Sigmoid colon (tissue), 4 donors: ENCODE measurements around the gene PDGFRB.

ENCODE experiments used
- EP300 ChIP-seq, 4 donors: sonication (generic); formaldehyde crosslinking; IDR thresholded peaks; one replicate each; pipeline ENCODE4 v1.6.1; 2017; ENCODE audit warnings: antibody characterized with exemption in 4 of 4
- POLR2A ChIP-seq, 2 donors: fragments of 450-650 bp; IDR thresholded peaks; one replicate each; pipeline ENCODE4 v1.6.1; 2016; ENCODE audit warnings: antibody characterized with exemption in 2 of 2, mild to moderate bottlenecking in 2 of 2, moderate library complexity in 2 of 2
- TF ChIP-seq, protein P1 (sequence below), 4 experiments: fragments of 450-650 bp in 3 of 4; fragments of 200-600 bp in 1 of 4; IDR thresholded peaks; one replicate each; pipeline ENCODE4 v1.5.1; 2016 to 2019; ENCODE audit warnings: antibody characterized with exemption in 4 of 4, mild to moderate bottlenecking in 3 of 4, moderate library complexity in 2 of 4

- no peak for TF ChIP-seq EP300 (IDR thresholded peaks at IDR 0.05)
- no peak for TF ChIP-seq POLR2A (IDR thresholded peaks at IDR 0.05)
- TF ChIP-seq, protein P1, sequence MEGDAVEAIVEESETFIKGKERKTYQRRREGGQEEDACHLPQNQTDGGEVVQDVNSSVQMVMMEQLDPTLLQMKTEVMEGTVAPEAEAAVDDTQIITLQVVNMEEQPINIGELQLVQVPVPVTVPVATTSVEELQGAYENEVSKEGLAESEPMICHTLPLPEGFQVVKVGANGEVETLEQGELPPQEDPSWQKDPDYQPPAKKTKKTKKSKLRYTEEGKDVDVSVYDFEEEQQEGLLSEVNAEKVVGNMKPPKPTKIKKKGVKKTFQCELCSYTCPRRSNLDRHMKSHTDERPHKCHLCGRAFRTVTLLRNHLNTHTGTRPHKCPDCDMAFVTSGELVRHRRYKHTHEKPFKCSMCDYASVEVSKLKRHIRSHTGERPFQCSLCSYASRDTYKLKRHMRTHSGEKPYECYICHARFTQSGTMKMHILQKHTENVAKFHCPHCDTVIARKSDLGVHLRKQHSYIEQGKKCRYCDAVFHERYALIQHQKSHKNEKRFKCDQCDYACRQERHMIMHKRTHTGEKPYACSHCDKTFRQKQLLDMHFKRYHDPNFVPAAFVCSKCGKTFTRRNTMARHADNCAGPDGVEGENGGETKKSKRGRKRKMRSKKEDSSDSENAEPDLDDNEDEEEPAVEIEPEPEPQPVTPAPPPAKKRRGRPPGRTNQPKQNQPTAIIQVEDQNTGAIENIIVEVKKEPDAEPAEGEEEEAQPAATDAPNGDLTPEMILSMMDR (IDR thresholded peaks at IDR 0.05) = no peak
Observed at GRCh38 chr5:150142185-150142958, 13.3 kb downstream of the PDGFRB start.
